Loucy (cell line): Measurements from ENCODE around the gene ATP6V0D1.

Experiments used
- CTCF ChIP-seq: fragments of 200-600 bp; sonication (generic); conservative IDR thresholded peaks from 2 replicates; pipeline ENCODE4 v1.5.1; 2014; ENCODE audit warnings: mild to moderate bottlenecking, antibody characterized with exemption, low read length
- EZH2phosphoT487 ChIP-seq: fragments of 200-600 bp; IDR thresholded peaks from 2 replicates; pipeline ENCODE4 v1.6.1; 2018; ENCODE audit warnings: antibody characterized with exemption, mild to moderate bottlenecking, moderate library complexity, borderline replicate concordance

DNA sequence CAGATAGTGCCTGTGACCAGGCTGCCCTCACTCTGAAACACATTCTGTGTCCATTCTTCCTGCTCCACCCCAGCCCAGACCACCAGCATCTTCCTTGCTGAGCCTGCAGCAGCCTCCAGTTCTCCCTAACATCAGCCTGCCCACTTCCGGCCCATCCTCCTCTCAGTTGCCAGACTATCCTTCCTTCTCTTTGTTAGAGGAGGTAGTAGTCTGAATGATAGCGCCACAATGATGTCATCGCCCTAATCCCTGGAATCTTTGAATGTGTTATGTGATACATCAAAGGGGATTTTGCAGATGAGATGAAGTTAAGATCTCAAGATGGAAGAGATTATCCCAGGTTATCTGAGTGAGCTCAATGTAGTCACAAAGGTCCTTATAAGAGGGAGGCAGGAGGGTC lies 61.5 kb downstream of the ATP6V0D1 start:
- TF ChIP-seq CTCF (no peak), EZH2phosphoT487 (no peak)
